ENCODE data around the gene ADAP1. TPM values are rescaled to one million over a fixed set of nuclear protein-coding genes. Genes with fewer than 3 reads are reported as not detected.

Gene ADAP1
- total RNA-seq, 2 donors from 2014 or later, result 4.2 to 7.7 TPM

GRCh38 chr7:935164-935873 lies 19.2 kb downstream of the ADAP1 start:
- TF ChIP-seq CTCF (IDR thresholded peaks at IDR 0.05), result no peak
- no peak overlapping the region for H3K27ac ChIP-seq
- H3K27me3 ChIP-seq, result no peaks in the 10 kb centered on the region
- no peaks in the 10 kb centered on the region for H3K9me3 ChIP-seq
- H3K4me3 ChIP-seq, result no peak overlapping the region
- H3K4me1 ChIP-seq, result no peaks in the 10 kb centered on the region
- no peaks in the 10 kb centered on the region for H3K36me3 ChIP-seq
- DNase-seq (ENCODE audit: low spot score), result no peak

- Histone ChIP-seq H3K9me3 (no peaks in the 10 kb centered on the region), H3K4me3 (no peak overlapping the region), H3K4me1 (no peaks in the 10 kb centered on the region), H3K27me3 (no peaks in the 10 kb centered on the region), H3K36me3 (no peaks in the 10 kb centered on the region), H3K27ac (no peak overlapping the region)
- no peak for TF ChIP-seq CTCF (IDR thresholded peaks at IDR 0.05)
- DNase-seq (ENCODE audit: low spot score), result no peak
Observed at GRCh38 chr7:934469-935163, 19.9 kb downstream of the ADAP1 start.

- Histone ChIP-seq H3K27ac (no peak overlapping the region), H3K27me3 (no peaks in the 10 kb centered on the region), H3K36me3 (no peaks in the 10 kb centered on the region), H3K9me3 (no peaks in the 10 kb centered on the region), H3K4me3 (no peak overlapping the region), H3K4me1 (no peaks in the 10 kb centered on the region)
- no peak for DNase-seq (ENCODE audit: low spot score)
- TF ChIP-seq CTCF (IDR thresholded peaks at IDR 0.05), result no peak
Observed at GRCh38 chr7:932651-932975, 21.9 kb downstream of the ADAP1 start.

- TF ChIP-seq CTCF (IDR thresholded peaks at IDR 0.05), result no peak
- DNase-seq (ENCODE audit: low spot score), result no peak
- Histone ChIP-seq H3K9me3 (no peaks in the 10 kb centered on the region), H3K4me3 (no peak overlapping the region), H3K27me3 (no peaks in the 10 kb centered on the region), H3K4me1 (no peaks in the 10 kb centered on the region), H3K36me3 (no peaks in the 10 kb centered on the region), H3K27ac (no peak overlapping the region)
Observed at GRCh38 chr7:931871-932650, 22.4 kb downstream of the ADAP1 start.

DNA sequence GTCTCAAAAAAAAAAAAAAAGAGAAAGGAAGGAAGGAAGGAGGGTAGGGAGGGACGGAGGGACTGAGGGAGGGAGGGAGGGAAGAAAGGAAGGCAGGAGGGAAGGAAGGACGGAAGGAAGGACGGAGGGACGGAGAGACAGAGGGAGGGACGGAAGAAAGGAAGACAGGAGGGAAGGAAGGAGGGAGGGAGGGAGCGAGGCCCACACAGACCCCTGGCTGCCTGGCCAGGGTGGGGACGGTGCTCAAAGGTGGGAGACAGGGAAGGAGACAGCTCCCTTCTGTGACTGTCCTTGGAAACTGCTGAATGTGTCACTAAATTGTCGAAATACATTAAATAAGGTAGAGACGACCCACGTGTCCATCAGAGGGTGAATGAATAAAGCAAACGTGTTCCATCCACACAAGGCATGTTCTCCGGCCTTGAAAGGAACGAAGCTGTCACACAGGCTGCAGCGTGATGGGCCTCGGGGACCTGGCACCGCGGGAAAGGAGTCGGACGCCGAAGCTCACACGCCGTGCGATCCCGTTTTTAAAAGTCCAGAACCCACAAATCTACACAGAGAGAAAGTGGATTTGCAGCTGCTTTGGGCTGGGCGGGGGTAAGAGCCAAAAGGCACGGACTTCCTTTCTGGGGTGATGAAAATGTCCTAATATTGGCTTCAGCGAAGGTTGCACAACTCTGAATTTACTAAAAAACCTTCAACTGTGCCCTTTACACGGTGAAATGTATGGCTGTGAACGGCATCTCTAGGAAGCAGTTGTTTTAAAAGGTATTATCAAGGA lies 23.3 kb downstream of the ADAP1 start:
- no peaks in the 10 kb centered on the region for H3K9me3 ChIP-seq
- no peak for TF ChIP-seq CTCF (IDR thresholded peaks at IDR 0.05)
- no peak overlapping the region for H3K4me3 ChIP-seq
- H3K27ac ChIP-seq, result no peak overlapping the region
- H3K36me3 ChIP-seq, result no peaks in the 10 kb centered on the region
- DNase-seq (ENCODE audit: low spot score), result no peak
- no peaks in the 10 kb centered on the region for H3K4me1 ChIP-seq
- H3K27me3 ChIP-seq, result no peaks in the 10 kb centered on the region

Data from right atrium auricular region (tissue), 2 donors.